Gastroesophageal sphincter (tissue), 4 donors: Measurements from ENCODE around the gene TOMM5. TPM values are rescaled to one million over a fixed set of nuclear protein-coding genes. Genes with fewer than 3 reads are reported as not detected.

Source experiments
- ATAC-seq: fragments of 150-250 bp; one replicate; pipeline ENCODE4 v1.9.1; 2016; ENCODE audit warnings: mild to moderate bottlenecking, moderate library complexity
- H3K27ac ChIP-seq, 4 donors: fragments of 200-600 bp; sonication (generic) in 3 of 4; 1 replicate in 3 of 4; 2 replicates in 1 of 4; pipeline ENCODE4 v1.5.1; 2016 to 2019
- H3K27me3 ChIP-seq: fragments of 200-600 bp; sonication (generic); one replicate; pipeline ENCODE4 v1.5.1; 2019
- H3K36me3 ChIP-seq, 2 donors: fragments of 200-600 bp; sonication (generic); one replicate each; pipeline ENCODE4 v1.5.1; 2019; ENCODE audit warnings: control low read depth in 1 of 2
- H3K4me1 ChIP-seq, 3 donors: fragments of 200-600 bp; sonication (generic); 1 replicate in 2 of 3; 2 replicates in 1 of 3; pipeline ENCODE4 v1.5.1; 2016 to 2019; ENCODE audit warnings: control low read depth in 2 of 3
- H3K4me3 ChIP-seq, 2 donors: fragments of 200-600 bp; sonication (generic); one replicate each; pipeline ENCODE4 v1.5.1; 2019; ENCODE audit warnings: mild to moderate bottlenecking in 1 of 2, moderate library complexity in 1 of 2
- H3K9me3 ChIP-seq, 3 donors: fragments of 200-600 bp; sonication (generic); one replicate each; pipeline ENCODE4 v1.5.1; 2017 to 2019; ENCODE audit warnings: control low read depth in 2 of 3
- EP300 ChIP-seq: sonication (generic); formaldehyde crosslinking; IDR thresholded peaks from one replicate; pipeline ENCODE4 v1.6.1; 2017; ENCODE audit warnings: antibody characterized with exemption, mild to moderate bottlenecking
- POLR2A ChIP-seq, 2 donors: fragments of 450-650 bp; IDR thresholded peaks; one replicate each; pipeline ENCODE4 v1.6.1; 2017; ENCODE audit warnings: antibody characterized with exemption in 2 of 2, mild to moderate bottlenecking in 2 of 2, moderate library complexity in 1 of 2
- POLR2AphosphoS5 ChIP-seq: sonication (generic); formaldehyde crosslinking; IDR thresholded peaks from one replicate; pipeline ENCODE4 v1.6.1; 2017; ENCODE audit warnings: antibody characterized with exemption
- WGBS, 2 donors: methylation state at CpG; one replicate each; pipeline ENCODE4 v1.1.5; 2018; ENCODE audit warnings: low coverage in 1 of 2; 5-methylcytosine and 5-hydroxymethylcytosine counted together
- total RNA-seq, 4 donors: library from RNA; depleted of rRNA; stranded (reverse); fragments of >200 nt; gene quantifications; one replicate each; pipeline ENCODE4 v1.1.0, GENCODE V29; 2016
- TF ChIP-seq, protein P1 (sequence below), 4 experiments: fragments of 200-600 bp in 2 of 4; fragments of 450-650 bp in 2 of 4; sonication (generic) in 1 of 4; IDR thresholded peaks; one replicate each; pipeline ENCODE4 v1.5.1; 2017 to 2019; ENCODE audit warnings: antibody characterized with exemption in 4 of 4, mild to moderate bottlenecking in 2 of 4, moderate library complexity in 2 of 4

TOMM5 gene
- total RNA-seq, 4 donors from 2014 or later, result 46.8 to 85.6 (median 82.5) TPM

DNA sequence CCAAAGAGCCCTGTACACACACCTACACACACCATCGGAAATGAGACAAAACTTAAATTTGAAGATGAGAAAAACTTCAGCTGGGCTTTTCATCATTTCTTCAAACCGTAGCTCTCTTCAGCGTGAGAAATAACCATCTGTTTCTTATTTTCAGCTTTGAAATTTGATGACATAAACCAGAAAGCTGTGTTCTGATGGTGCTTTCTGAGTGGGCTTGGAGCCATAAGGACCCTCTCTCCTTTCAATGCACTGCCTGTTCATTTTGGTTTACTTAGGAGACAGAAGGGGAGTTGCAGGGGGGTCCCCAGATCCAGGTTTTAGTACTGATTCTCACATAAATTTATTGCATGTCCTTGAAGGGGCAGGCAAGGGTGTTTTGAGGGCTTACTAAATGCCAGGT lies 25.7 kb downstream of the TOMM5 start:
- 72 to 75% methylated on average over 3 of the region's 3 CpGs for WGBS, 2 donors
- Histone ChIP-seq H3K27ac (no peak overlapping the region), H3K4me1 (no peaks in the 10 kb centered on the region), H3K36me3 (peaks cover 0 to 8% of the 10 kb centered on the region in 2 donors), H3K9me3 (no peaks in the 10 kb centered on the region), H3K27me3 (no peaks in the 10 kb centered on the region), H3K4me3 (no peak overlapping the region)
- ATAC-seq, result no peak
- TF ChIP-seq POLR2A (IDR thresholded peaks at IDR 0.05) (no peak), POLR2AphosphoS5 (no peak), EP300 (no peak)
- TF ChIP-seq, protein P1, sequence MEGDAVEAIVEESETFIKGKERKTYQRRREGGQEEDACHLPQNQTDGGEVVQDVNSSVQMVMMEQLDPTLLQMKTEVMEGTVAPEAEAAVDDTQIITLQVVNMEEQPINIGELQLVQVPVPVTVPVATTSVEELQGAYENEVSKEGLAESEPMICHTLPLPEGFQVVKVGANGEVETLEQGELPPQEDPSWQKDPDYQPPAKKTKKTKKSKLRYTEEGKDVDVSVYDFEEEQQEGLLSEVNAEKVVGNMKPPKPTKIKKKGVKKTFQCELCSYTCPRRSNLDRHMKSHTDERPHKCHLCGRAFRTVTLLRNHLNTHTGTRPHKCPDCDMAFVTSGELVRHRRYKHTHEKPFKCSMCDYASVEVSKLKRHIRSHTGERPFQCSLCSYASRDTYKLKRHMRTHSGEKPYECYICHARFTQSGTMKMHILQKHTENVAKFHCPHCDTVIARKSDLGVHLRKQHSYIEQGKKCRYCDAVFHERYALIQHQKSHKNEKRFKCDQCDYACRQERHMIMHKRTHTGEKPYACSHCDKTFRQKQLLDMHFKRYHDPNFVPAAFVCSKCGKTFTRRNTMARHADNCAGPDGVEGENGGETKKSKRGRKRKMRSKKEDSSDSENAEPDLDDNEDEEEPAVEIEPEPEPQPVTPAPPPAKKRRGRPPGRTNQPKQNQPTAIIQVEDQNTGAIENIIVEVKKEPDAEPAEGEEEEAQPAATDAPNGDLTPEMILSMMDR (IDR thresholded peaks at IDR 0.05), result no peak

DNA sequence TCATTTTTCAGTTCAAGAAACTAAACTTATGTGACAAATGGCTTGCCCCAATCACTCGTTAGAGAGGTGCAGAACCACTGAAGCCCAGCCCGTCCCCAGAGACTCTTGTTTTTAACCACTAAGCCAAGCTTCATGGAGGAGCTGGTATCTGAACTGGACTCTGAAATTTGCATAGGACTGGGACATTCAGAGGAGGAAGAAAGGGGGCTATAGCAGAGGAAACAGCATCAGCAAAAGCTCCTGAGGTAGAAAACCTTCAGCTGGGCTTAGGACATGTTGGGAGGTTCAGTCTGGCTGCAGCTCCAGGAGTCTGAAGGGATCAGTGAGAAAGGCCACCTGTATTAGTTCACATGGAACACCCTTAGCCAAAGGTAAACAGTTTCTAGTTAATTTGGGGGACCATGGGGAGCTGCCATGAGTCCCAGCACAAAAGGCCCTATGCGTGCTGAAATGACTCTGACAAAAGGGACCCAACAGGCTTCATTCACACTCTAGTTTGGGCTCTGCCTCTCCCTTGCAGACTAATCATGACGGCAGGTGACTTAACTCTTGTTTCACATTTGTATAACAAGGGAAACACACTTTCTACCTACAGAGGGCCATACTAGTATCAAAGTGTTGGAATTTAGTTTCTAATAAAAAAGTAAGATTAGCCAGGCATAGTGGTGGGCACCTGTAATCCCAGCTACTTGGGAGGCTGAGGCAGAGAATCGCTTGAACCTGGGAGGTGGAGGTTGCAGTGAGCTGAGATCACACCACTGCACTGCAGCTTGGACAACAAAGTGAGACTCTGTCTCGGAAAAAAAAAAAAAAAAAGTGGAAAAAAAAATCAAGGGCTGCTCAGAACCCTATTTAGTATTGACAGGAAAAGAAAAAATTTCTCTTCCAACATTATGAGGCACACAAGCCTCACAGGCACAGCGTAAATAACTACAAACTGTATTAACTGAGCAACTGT lies 26.5 kb downstream of the TOMM5 start:
- Histone ChIP-seq H3K27ac (no peak overlapping the region), H3K4me3 (no peak overlapping the region), H3K27me3 (no peaks in the 10 kb centered on the region), H3K9me3 (no peaks in the 10 kb centered on the region), H3K36me3 (peaks cover 0 to 8% of the 10 kb centered on the region in 2 donors), H3K4me1 (no peaks in the 10 kb centered on the region)
- WGBS, 2 donors, result 70 to 77% methylated on average over 3 to 7 of the region's 7 CpGs
- TF ChIP-seq POLR2AphosphoS5 (no peak), POLR2A (IDR thresholded peaks at IDR 0.05) (no peak), EP300 (no peak)
- TF ChIP-seq, protein P1 (IDR thresholded peaks at IDR 0.05), result no peak
- no peak for ATAC-seq

DNA sequence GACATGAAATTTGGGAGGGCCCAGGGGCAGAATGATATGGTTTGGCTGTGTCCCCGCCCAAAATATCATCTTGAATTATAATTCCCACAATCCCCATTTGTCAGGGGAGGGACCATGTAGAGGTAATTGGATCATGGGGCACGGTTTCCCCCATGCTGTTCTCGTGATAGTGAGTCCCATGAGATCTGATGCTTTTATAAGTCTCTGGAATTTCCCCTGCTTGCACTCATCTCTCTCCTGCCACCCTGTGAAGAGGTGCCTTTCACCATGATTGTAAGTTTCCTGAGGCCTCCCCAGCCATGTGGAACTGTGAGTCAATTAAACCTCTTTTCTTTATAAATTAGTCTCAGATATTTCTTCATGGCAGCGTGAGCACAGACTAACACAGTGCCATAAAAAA lies 27.5 kb downstream of the TOMM5 start:
- Histone ChIP-seq H3K27ac (no peak overlapping the region), H3K4me1 (no peaks in the 10 kb centered on the region), H3K27me3 (no peaks in the 10 kb centered on the region), H3K4me3 (no peak overlapping the region), H3K36me3 (peaks cover 0 to 8% of the 10 kb centered on the region in 2 donors), H3K9me3 (no peaks in the 10 kb centered on the region)
- ATAC-seq, result no peak
- 86 to 93% methylated on average over 3 to 4 of the region's 4 CpGs for WGBS, 2 donors
- TF ChIP-seq, protein P1 (IDR thresholded peaks at IDR 0.05), result no peak
- TF ChIP-seq POLR2A (IDR thresholded peaks at IDR 0.05) (no peak), EP300 (no peak)

DNA sequence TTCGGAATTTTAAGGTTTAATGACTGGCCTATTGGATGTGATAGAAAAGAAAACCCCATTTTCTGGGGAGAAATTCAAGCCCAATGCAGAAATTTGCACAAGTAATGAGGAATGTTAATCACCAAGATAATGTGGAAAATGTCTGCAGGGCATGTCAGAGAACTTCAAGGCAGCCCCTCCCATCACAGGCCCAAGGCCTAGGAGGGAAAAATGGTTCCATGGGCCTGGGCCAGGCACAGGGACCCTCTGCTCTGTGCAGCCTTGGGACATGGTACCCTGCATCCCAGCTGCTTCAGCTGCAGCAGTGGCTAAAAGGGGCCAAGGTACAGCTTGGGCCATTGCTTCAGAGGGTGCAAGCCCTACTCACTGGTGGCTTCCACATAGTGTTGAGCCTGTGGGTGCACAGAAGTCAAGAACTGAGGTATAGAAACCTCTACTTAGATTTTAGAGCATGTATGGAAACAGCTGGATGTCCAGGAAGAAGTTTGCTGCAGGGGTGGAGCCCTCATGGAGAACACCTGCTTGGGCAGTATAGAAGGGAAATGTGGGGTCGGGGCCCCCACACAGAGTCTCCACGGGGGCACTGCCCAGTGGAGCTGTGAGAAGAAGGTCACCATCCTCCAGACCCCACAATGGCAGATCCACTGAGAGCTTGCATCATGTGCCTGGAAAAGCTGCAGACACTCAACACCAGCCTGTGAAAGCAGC lies 28.4 kb downstream of the TOMM5 start:
- H3K36me3 ChIP-seq, result peaks cover 0 to 8% of the 10 kb centered on the region in 2 donors
- no peak overlapping the region for H3K4me3 ChIP-seq
- WGBS, 2 donors, result 25 to 90% methylated on average over 1 to 2 of the region's 3 CpGs
- no peak for ATAC-seq
- TF ChIP-seq EP300 (no peak), POLR2AphosphoS5 (no peak), POLR2A (IDR thresholded peaks at IDR 0.05) (no peak)
- TF ChIP-seq, protein P1 (IDR thresholded peaks at IDR 0.05), result no peak
- H3K27me3 ChIP-seq, result no peaks in the 10 kb centered on the region
- H3K9me3 ChIP-seq, result no peaks in the 10 kb centered on the region
- H3K27ac ChIP-seq, result no peak overlapping the region
- no peaks in the 10 kb centered on the region for H3K4me1 ChIP-seq
